Measurements from ENCODE around the gene OPHN1.

GRCh38 chrX:68114573-68115129 lies 318.6 kb downstream of the OPHN1 start:
- TF ChIP-seq POLR2A (IDR thresholded peaks at IDR 0.05): no peak
- no peak for TF ChIP-seq CTCF (IDR thresholded peaks at IDR 0.05)
